Measurements from ENCODE around the gene NFKBIE. TPM values are rescaled to one million over a fixed set of nuclear protein-coding genes. Genes with fewer than 3 reads are reported as not detected.

NFKBIE gene
- total and polyA plus RNA-seq, 9 of the 15 experiments (the other 6 are each of a cell fraction or from before 2014, with no cell fraction given): 2.1 to 16.4 (median 11.7) TPM

DNA sequence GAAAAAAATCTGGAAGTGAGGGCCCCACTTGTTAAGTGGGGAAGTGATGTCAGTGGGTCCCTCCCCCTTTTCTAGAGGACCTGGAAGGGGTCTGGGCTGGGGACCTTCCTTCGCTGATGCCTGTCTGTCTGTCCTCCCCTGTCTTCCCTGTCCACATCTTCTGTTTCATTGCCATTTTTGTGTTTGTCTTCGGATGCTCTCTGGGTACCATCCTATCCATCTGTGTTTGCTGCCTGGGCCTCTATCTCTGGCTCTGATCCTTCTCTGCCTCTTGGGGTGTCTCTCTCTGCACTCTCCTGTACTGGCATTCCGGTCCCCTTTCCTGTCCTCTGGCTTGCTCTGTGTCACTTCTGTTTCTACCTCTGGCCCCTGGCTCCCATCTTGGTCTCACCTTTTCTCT is 7.2 kb upstream of the NFKBIE start:
- Histone ChIP-seq H3K9ac (ENCODE audit: insufficient read depth in 1 of 2, low read depth in 2 of 2, low read length in 2 of 2) (peak overlapping the region in 1 of 2 experiments; percentile 71; a peak in 1 of 4 replicates), H3K4me2 (ENCODE audit: insufficient read depth, low read length) (no peak overlapping the region), H3K4me1 (replicated peaks in 1 of 2; ENCODE audit: control insufficient read depth in 2 of 2, insufficient read depth in 2 of 2, low read length in 2 of 2) (peaks cover 0 to 33% of the 10 kb centered on the region in 2 experiments; a peak in 2 of 5 replicates), H3K9me3 (replicated peaks; ENCODE audit: control insufficient read depth, insufficient read depth, low read depth, low read length) (no peaks in the 10 kb centered on the region), H3K4me3 (no peak overlapping the region), H3K36me3 (ENCODE audit: control insufficient read depth, insufficient read depth, low read length) (no peaks in the 10 kb centered on the region), H3K79me2 (ENCODE audit: control insufficient read depth, insufficient read depth, low read length) (no peaks in the 10 kb centered on the region), H4K20me1 (replicated peaks; ENCODE audit: control insufficient read depth, insufficient read depth, low read length) (peaks cover 13% of the 10 kb centered on the region), H3K9me1 (ENCODE audit: control insufficient read depth, insufficient read depth, low read length) (peaks cover under 1% of the 10 kb centered on the region), H3K27ac (ENCODE audit: extremely low read depth, low read depth, low read length) (no peak overlapping the region), H3K27me3 (ENCODE audit: control insufficient read depth in 2 of 2, insufficient read depth in 2 of 2, low read length in 2 of 2) (peaks cover 70 to 78% of the 10 kb centered on the region in 2 experiments), H2AFZ (ENCODE audit: low read depth, low read length) (no peak overlapping the region)
- ChIA-PET POLR2A (interaction anchor here (0.7 to 4.7 kb wide), 2 partner anchors 25 to 115 kb away, joined by 4 to 24 read pairs; partner anchors contain the start of gene HSP90AB1), CTCF (ENCODE audit: low intra/inter-chr PET ratio) (interaction anchor here (0.5 kb wide), 1 partner anchor 27 kb away, joined by 3 read pairs; no protein-coding TSS in a partner anchor)
- TF ChIP-seq FOS (IDR thresholded peaks at IDR 0.05; ENCODE audit: extremely low read depth, insufficient read length) (no peak), SMARCC2 (IDR thresholded peaks at IDR 0.05; ENCODE audit: low read depth) (no peak), SIN3A (IDR thresholded peaks at IDR 0.05; ENCODE audit: borderline replicate concordance in 2 of 2, control insufficient read depth in 1 of 2, low read depth in 2 of 2, low read length in 2 of 2) (no peak)
- no peak for DNase-seq (ENCODE audit: extremely low read depth in 1 of 4, low spot score in 3 of 4)
- ATAC-seq: no peak
- no TSS peak for BruUV-seq (replicated peaks)
- in situ Hi-C loops (cut with MboI): no loop called here
- FAIRE-seq: no peak
- intact Hi-C loops (cut with micrococcal nuclease): no loop called here
- WGBS (ENCODE audit: insufficient coverage, low coverage, missing lambda C conversion rate): 4% methylated on average over 3 of the region's 3 CpGs

DNA sequence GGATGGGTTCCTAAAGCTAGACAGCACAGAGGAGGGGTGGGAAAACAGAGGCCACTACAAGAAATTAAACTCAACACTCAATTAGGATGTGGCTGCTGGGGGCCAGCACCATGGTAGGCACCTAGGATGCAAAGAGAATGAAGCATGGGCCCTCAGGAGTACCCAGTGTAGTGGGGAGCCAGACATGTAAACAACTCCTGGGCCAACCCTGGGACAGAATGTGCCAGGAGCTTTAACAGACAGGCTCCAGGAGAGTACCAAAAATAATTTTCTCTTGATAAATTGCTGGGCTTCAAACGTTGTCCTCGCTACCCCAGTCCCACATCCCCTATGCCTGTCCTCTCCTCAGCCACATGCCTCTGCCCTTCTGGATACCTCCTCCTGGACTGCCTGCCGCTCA is 6.6 kb upstream of the NFKBIE start:
- Histone ChIP-seq H3K27ac (ENCODE audit: extremely low read depth, low read depth, low read length) (no peak overlapping the region), H3K4me1 (replicated peaks in 1 of 2; ENCODE audit: control insufficient read depth in 2 of 2, insufficient read depth in 2 of 2, low read length in 2 of 2) (peaks cover 0 to 33% of the 10 kb centered on the region in 2 experiments; a peak in 2 of 5 replicates), H3K9ac (ENCODE audit: insufficient read depth in 1 of 2, low read depth in 2 of 2, low read length in 2 of 2) (no peak overlapping the region), H3K9me3 (replicated peaks; ENCODE audit: control insufficient read depth, insufficient read depth, low read depth, low read length) (no peaks in the 10 kb centered on the region), H2AFZ (ENCODE audit: low read depth, low read length) (no peak overlapping the region), H3K4me2 (ENCODE audit: insufficient read depth, low read length) (no peak overlapping the region), H3K27me3 (ENCODE audit: control insufficient read depth in 2 of 2, insufficient read depth in 2 of 2, low read length in 2 of 2) (peaks cover 64 to 72% of the 10 kb centered on the region in 2 experiments), H3K79me2 (ENCODE audit: control insufficient read depth, insufficient read depth, low read length) (no peaks in the 10 kb centered on the region), H3K9me1 (ENCODE audit: control insufficient read depth, insufficient read depth, low read length) (no peaks in the 10 kb centered on the region), H3K36me3 (ENCODE audit: control insufficient read depth, insufficient read depth, low read length) (no peaks in the 10 kb centered on the region), H4K20me1 (replicated peaks; ENCODE audit: control insufficient read depth, insufficient read depth, low read length) (peaks cover 9% of the 10 kb centered on the region; the same call in 1 of the 2 replicates), H3K4me3 (no peak overlapping the region)
- in situ Hi-C loops (cut with MboI) (no loop called here), intact Hi-C loops (cut with micrococcal nuclease) (no loop called here)
- CTCF ChIA-PET (ENCODE audit: low intra/inter-chr PET ratio): interaction anchor here (0.5 kb wide), 1 partner anchor 28 kb away, joined by 3 read pairs; no protein-coding TSS in a partner anchor
- FAIRE-seq (no peak), DNase-seq (ENCODE audit: extremely low read depth in 1 of 4, low spot score in 3 of 4) (no peak), ATAC-seq (no peak)
- 8% methylated on average over 3 of the region's 3 CpGs for WGBS (ENCODE audit: insufficient coverage, low coverage, missing lambda C conversion rate)
- no TSS peak for BruUV-seq (replicated peaks)
- POLR2A ChIA-PET: interaction anchor here (0.7 to 4.7 kb wide), 2 partner anchors 25 to 61 kb away, joined by 3 to 24 read pairs; partner anchors contain the start of gene HSP90AB1
- TF ChIP-seq NFATC3 (IDR thresholded peaks at IDR 0.05) (no peak), WHSC1 (IDR thresholded peaks at IDR 0.05; ENCODE audit: low read length) (no peak), KDM4B (IDR thresholded peaks at IDR 0.05; ENCODE audit: borderline replicate concordance in 2 of 2, low read depth in 1 of 2) (no peak), CTCFL (IDR thresholded peaks at IDR 0.05; ENCODE audit: borderline replicate concordance, insufficient read depth, low read depth, low read length, poor library complexity, severe bottlenecking) (no peak)
- TF ChIP-seq, protein P1, sequence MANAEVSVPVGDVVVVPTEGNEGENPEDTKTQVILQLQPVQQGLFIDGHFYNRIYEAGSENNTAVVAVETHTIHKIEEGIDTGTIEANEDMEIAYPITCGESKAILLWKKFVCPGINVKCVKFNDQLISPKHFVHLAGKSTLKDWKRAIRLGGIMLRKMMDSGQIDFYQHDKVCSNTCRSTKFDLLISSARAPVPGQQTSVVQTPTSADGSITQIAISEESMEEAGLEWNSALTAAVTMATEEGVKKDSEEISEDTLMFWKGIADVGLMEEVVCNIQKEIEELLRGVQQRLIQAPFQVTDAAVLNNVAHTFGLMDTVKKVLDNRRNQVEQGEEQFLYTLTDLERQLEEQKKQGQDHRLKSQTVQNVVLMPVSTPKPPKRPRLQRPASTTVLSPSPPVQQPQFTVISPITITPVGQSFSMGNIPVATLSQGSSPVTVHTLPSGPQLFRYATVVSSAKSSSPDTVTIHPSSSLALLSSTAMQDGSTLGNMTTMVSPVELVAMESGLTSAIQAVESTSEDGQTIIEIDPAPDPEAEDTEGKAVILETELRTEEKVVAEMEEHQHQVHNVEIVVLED (CRISPR knock-in tag; IDR thresholded peaks at IDR 0.05): no peak
- TF ChIP-seq, protein P2, sequence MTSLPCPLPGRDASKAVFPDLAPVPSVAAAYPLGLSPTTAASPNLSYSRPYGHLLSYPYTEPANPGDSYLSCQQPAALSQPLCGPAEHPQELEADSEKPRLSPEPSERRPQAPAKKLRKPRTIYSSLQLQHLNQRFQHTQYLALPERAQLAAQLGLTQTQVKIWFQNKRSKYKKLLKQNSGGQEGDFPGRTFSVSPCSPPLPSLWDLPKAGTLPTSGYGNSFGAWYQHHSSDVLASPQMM (CRISPR knock-in tag; IDR thresholded peaks at IDR 0.05): no peak
